ENCODE results near the gene ATAD3A.
"Not testable (repeated sequence)": the region's sequence is repeated elsewhere in the genome, so short reads cannot be mapped to it uniquely, and the experiment has no call there.

- not testable (repeated sequence) for TF ChIP-seq POLR2A, CTCF (IDR thresholded peaks at IDR 0.05)
Measured at GRCh38 chr1:1509465-1509850, 2.5 kb upstream of the ATAD3A start.
